WTC11 (cell line): ENCODE measurements around the gene MATR3. TPM values are rescaled to one million over a fixed set of nuclear protein-coding genes. Genes with fewer than 3 reads are reported as not detected.
"Not testable (repeated sequence)": the region's sequence is repeated elsewhere in the genome, so short reads cannot be mapped to it uniquely, and the experiment has no call there.

ENCODE experiments used
- ATAC-seq: fragments of 200-7000 bp; cut with Tn5 transposase; 2 replicates; pipeline ENCODE4 v1.10.0; 2021; ENCODE audit warnings: mild to moderate bottlenecking, moderate library complexity
- CTCF ChIA-PET: fragments of 300-600 bp; sonication (Branson Sonifier 250); formaldehyde crosslinking; loops from one replicate; lab custom pipeline; 2021; ENCODE audit warnings: antibody characterized with exemption; lab: Charles Lee
- POLR2A ChIA-PET: fragments of 350-600 bp; sonication (Branson Sonifier 250); formaldehyde crosslinking; loops from one replicate; lab custom pipeline; 2021; ENCODE audit warnings: antibody characterized with exemption; lab: Charles Lee
- DNase-seq: peaks from one replicate; pipeline ENCODE4 v3.0.0; 2021; ENCODE audit warnings: low spot score
- H3K27ac Mint-ChIP-seq: 2 replicates; pipeline ENCODE4 v1.8.0; 2021; ENCODE audit warnings: mixed read lengths
- H3K27me3 Mint-ChIP-seq: 2 replicates; pipeline ENCODE4 v1.8.0; 2021; ENCODE audit warnings: low read depth, mild to moderate bottlenecking, moderate library complexity, mixed read lengths
- H3K36me3 Mint-ChIP-seq: 2 replicates; pipeline ENCODE4 v1.8.0; 2021; ENCODE audit warnings: mixed read lengths
- H3K4me1 Mint-ChIP-seq: 2 replicates; pipeline ENCODE4 v1.8.0; 2022; ENCODE audit warnings: mixed read lengths
- H3K4me3 Mint-ChIP-seq: 2 replicates; pipeline ENCODE4 v1.8.0; 2021; ENCODE audit warnings: mild to moderate bottlenecking, moderate library complexity, mixed read lengths
- H3K9me3 Mint-ChIP-seq: 2 replicates; pipeline ENCODE4 v1.8.0; 2021; ENCODE audit warnings: mixed read lengths
- ATF1 ChIP-seq: sonication (generic); formaldehyde crosslinking; IDR thresholded peaks from 2 replicates; pipeline ENCODE4 v1.8.1; 2023; ENCODE audit warnings: mild to moderate bottlenecking, moderate library complexity, missing genetic modification reagents
- ATF2 ChIP-seq: sonication (generic); formaldehyde crosslinking; IDR thresholded peaks from 2 replicates; pipeline ENCODE4 v1.8.1; 2022; ENCODE audit warnings: low read depth, missing genetic modification reagents, borderline replicate concordance
- CTCF ChIP-seq: fragments of 200-600 bp; IDR thresholded peaks from 2 replicates; pipeline ENCODE4 v1.8.0; 2022; ENCODE audit warnings: antibody characterized with exemption
- EMX1 ChIP-seq: fragments of 250-450 bp; sonication (Bioruptor Pico); IDR thresholded peaks from 2 replicates; pipeline ENCODE4 v1.8.0; 2021; ENCODE audit warnings: mild to moderate bottlenecking
- ESRRA ChIP-seq: sonication (generic); formaldehyde crosslinking; IDR thresholded peaks from 2 replicates; pipeline ENCODE4 v1.8.1; 2022; ENCODE audit warnings: mild to moderate bottlenecking, missing genetic modification reagents, borderline replicate concordance
- FOXJ3 ChIP-seq: sonication (generic); formaldehyde crosslinking; IDR thresholded peaks from 2 replicates; pipeline ENCODE4 v1.9.0; 2021; ENCODE audit warnings: missing genetic modification reagents, mild to moderate bottlenecking, borderline replicate concordance
- FOXK1 ChIP-seq: sonication (generic); formaldehyde crosslinking; IDR thresholded peaks from 2 replicates; pipeline ENCODE4 v1.8.0; 2022; ENCODE audit warnings: mild to moderate bottlenecking, moderate library complexity, missing genetic modification reagents
- IRF1 ChIP-seq: sonication (generic); formaldehyde crosslinking; IDR thresholded peaks from 2 replicates; pipeline ENCODE4 v1.8.0; 2023; ENCODE audit warnings: missing genetic modification reagents
- JAZF1 ChIP-seq: fragments of 250-450 bp; sonication (Bioruptor Pico); IDR thresholded peaks from 2 replicates; pipeline ENCODE4 v1.9.0; 2021; ENCODE audit warnings: moderate library complexity, mild to moderate bottlenecking, inconsistent platforms
- NFE2L1 ChIP-seq: sonication (generic); formaldehyde crosslinking; IDR thresholded peaks from 2 replicates; pipeline ENCODE4 v1.8.1; 2023; ENCODE audit warnings: missing genetic modification reagents
- NR1H2 ChIP-seq: sonication (generic); formaldehyde crosslinking; IDR thresholded peaks from 2 replicates; pipeline ENCODE4 v1.9.0; 2021; ENCODE audit warnings: mild to moderate bottlenecking, moderate library complexity, missing genetic modification reagents
- ZNF263 ChIP-seq: sonication (generic); formaldehyde crosslinking; IDR thresholded peaks from 2 replicates; pipeline ENCODE4 v1.8.1; 2022; ENCODE audit warnings: low read depth, mild to moderate bottlenecking, moderate library complexity, missing genetic modification reagents
- ZNF281 ChIP-seq: sonication (generic); formaldehyde crosslinking; IDR thresholded peaks from 2 replicates; pipeline ENCODE4 v1.8.0; 2023; ENCODE audit warnings: mild to moderate bottlenecking, missing genetic modification reagents
- ZNF416 ChIP-seq: fragments of 250-450 bp; sonication (Bioruptor Pico); IDR thresholded peaks from 2 replicates; pipeline ENCODE4 v1.9.0; 2021; ENCODE audit warnings: mild to moderate bottlenecking, inconsistent platforms
- total RNA-seq: library from RNA; stranded (reverse); gene quantifications from 3 replicates; pipeline ENCODE4 v1.2.3, GENCODE V29; 2021

The MATR3 gene
- total RNA-seq, 1 experiment from 2014 or later = 290 TPM

GRCh38 chr5:139306628-139307379 lies 13.3 kb downstream of the MATR3 start:
- DNase-seq (no peak), ATAC-seq (no peak)
- H3K27ac Mint-ChIP-seq = peak overlapping the region; percentile 85; the same call in 1 of the 2 replicates
- ChIA-PET CTCF (no interaction called here), POLR2A (interaction anchor here (0.5 to 1.1 kb wide), 3 partner anchors 13 to 1140 kb away, joined by 3 read pairs; partner anchors contain the start of gene MATR3)
- TF ChIP-seq ZNF263 (CRISPR knock-in tag) (no peak), NR1H2 (no peak), CTCF (no peak), ATF1 (CRISPR knock-in tag) (no peak), EMX1 (no peak), ESRRA (no peak), ZNF281 (CRISPR knock-in tag) (no peak), NFE2L1 (no peak), FOXJ3 (CRISPR knock-in tag) (no peak), JAZF1 (no peak), ZNF416 (CRISPR knock-in tag) (no peak)
- no peaks in the 10 kb centered on the region for H3K9me3 Mint-ChIP-seq
- H3K27me3 Mint-ChIP-seq = no peaks in the 10 kb centered on the region
- peaks cover 3% of the 10 kb centered on the region; the same call in 1 of the 2 replicates for H3K36me3 Mint-ChIP-seq
- H3K4me3 Mint-ChIP-seq = no peak overlapping the region
- peaks cover 81% of the 10 kb centered on the region for H3K4me1 Mint-ChIP-seq

- H3K4me1 Mint-ChIP-seq = peaks cover 81% of the 10 kb centered on the region
- no peaks in the 10 kb centered on the region for H3K27me3 Mint-ChIP-seq
- H3K9me3 Mint-ChIP-seq = no peaks in the 10 kb centered on the region
- H3K36me3 Mint-ChIP-seq = no peaks in the 10 kb centered on the region
- TF ChIP-seq CTCF (no peak), IRF1 (CRISPR knock-in tag) (no peak), EMX1 (no peak), FOXK1 (CRISPR knock-in tag) (no peak), ATF2 (CRISPR knock-in tag) (no peak)
- DNase-seq (no peak), ATAC-seq (no peak)
- no peak overlapping the region for H3K4me3 Mint-ChIP-seq
- ChIA-PET CTCF (no interaction called here), POLR2A (interaction anchor here (1.1 kb wide), 1 partner anchor 11 kb away, joined by 3 read pairs; no protein-coding TSS in a partner anchor)
- peak overlapping the region; percentile 67 for H3K27ac Mint-ChIP-seq
Measured at GRCh38 chr5:139308797-139309196, 15.3 kb downstream of the MATR3 start.

GRCh38 chr5:139310715-139311186 lies 17.2 kb downstream of the MATR3 start:
- DNase-seq, ATAC-seq, H3K27me3 Mint-ChIP-seq, H3K9me3 Mint-ChIP-seq, CTCF ChIA-PET: not testable (repeated sequence)
- peak overlapping the region; percentile 39; the same call in 1 of the 2 replicates for H3K4me3 Mint-ChIP-seq
- peaks cover 72% of the 10 kb centered on the region for H3K4me1 Mint-ChIP-seq
- POLR2A ChIA-PET = interaction anchor here (0.7 to 1.7 kb wide), 2 partner anchors 13 to 18 kb away, joined by 5 to 7 read pairs; partner anchors contain the start of gene MATR3
- peak overlapping the region; percentile 50; the same call in 1 of the 2 replicates for H3K27ac Mint-ChIP-seq
- H3K36me3 Mint-ChIP-seq = peaks cover 14% of the 10 kb centered on the region
